Right renal pelvis (tissue), 4 donors: ENCODE measurements around the gene FAM181A. TPM values are rescaled to one million over a fixed set of nuclear protein-coding genes. Genes with fewer than 3 reads are reported as not detected.

ENCODE experiments used
- DNase-seq, 4 donors: peaks; one replicate each; pipeline ENCODE4 v3.0.0-alpha.2; 2013; ENCODE audit warnings: low read depth in 4 of 4, low spot score in 3 of 4, missing footprints in 1 of 4
- polyA plus RNA-seq, 4 donors: library from polyadenylated mRNA; unstranded; fragments of 120-200 nt; gene quantifications; one replicate each; pipeline ENCODE4 v1.2.1, GENCODE V29; 2013; ENCODE audit not compliant: insufficient read length in 4 of 4

FAM181A gene
- polyA plus RNA-seq, 4 donors = not detected

- DNase-seq = no peak
Measured at GRCh38 chr14:93903342-93904184, 23.6 kb upstream of the FAM181A start.

- no peak for DNase-seq
Measured at GRCh38 chr14:93905623-93906022, 21.5 kb upstream of the FAM181A start.

GRCh38 chr14:93906341-93907329, 20.5 kb upstream of the FAM181A start:
- peak in 3 of 4 donors; percentile 20 to 40 (median 29) for DNase-seq

- no peak for DNase-seq
Measured at GRCh38 chr14:93909429-93910128, 17.6 kb upstream of the FAM181A start.

- DNase-seq = no peak
Measured at GRCh38 chr14:93911975-93912615, 15.0 kb upstream of the FAM181A start.

GRCh38 chr14:93912782-93913181, 14.4 kb upstream of the FAM181A start:
- DNase-seq = no peak

GRCh38 chr14:93914278-93914677, 12.9 kb upstream of the FAM181A start:
- DNase-seq = no peak

GRCh38 chr14:93915070-93915705, 12.0 kb upstream of the FAM181A start:
- DNase-seq = no peak

GRCh38 chr14:93915800-93916199, 11.3 kb upstream of the FAM181A start:
- DNase-seq = no peak

- DNase-seq = no peak
Measured at GRCh38 chr14:93916498-93916897, 10.6 kb upstream of the FAM181A start.

- DNase-seq = no peak
Measured at GRCh38 chr14:93917141-93917540, 10.0 kb upstream of the FAM181A start.

GRCh38 chr14:93921001-93921806, 5.9 kb upstream of the FAM181A start:
- no peak for DNase-seq

- DNase-seq = no peak
Measured at GRCh38 chr14:93923626-93924025, 3.5 kb upstream of the FAM181A start.

GRCh38 chr14:93924592-93925355, 2.4 kb upstream of the FAM181A start:
- no peak for DNase-seq

GRCh38 chr14:93925374-93925895, 1.7 kb upstream of the FAM181A start:
- no peak for DNase-seq

GRCh38 chr14:93926245-93926872, 785 bp upstream of the FAM181A start:
- DNase-seq = no peak

GRCh38 chr14:93927800-93928145, 629 bp downstream of the FAM181A start:
- no peak for DNase-seq
